WTC11 (cell line): ENCODE data around the gene PHLDA2. TPM values are rescaled to one million over a fixed set of nuclear protein-coding genes. Genes with fewer than 3 reads are reported as not detected.

Source experiments
- ATAC-seq: fragments of 200-7000 bp; cut with Tn5 transposase; 2 replicates; pipeline ENCODE4 v1.10.0; 2021; ENCODE audit warnings: mild to moderate bottlenecking, moderate library complexity
- CTCF ChIA-PET: fragments of 300-600 bp; sonication (Branson Sonifier 250); formaldehyde crosslinking; loops from one replicate; lab custom pipeline; 2021; ENCODE audit warnings: antibody characterized with exemption; lab: Charles Lee
- POLR2A ChIA-PET: fragments of 350-600 bp; sonication (Branson Sonifier 250); formaldehyde crosslinking; loops from one replicate; lab custom pipeline; 2021; ENCODE audit warnings: antibody characterized with exemption; lab: Charles Lee
- DNase-seq: peaks from one replicate; pipeline ENCODE4 v3.0.0; 2021; ENCODE audit warnings: low spot score
- H3K27ac Mint-ChIP-seq: 2 replicates; pipeline ENCODE4 v1.8.0; 2021; ENCODE audit warnings: mixed read lengths
- H3K27me3 Mint-ChIP-seq: 2 replicates; pipeline ENCODE4 v1.8.0; 2021; ENCODE audit warnings: low read depth, mild to moderate bottlenecking, moderate library complexity, mixed read lengths
- H3K36me3 Mint-ChIP-seq: 2 replicates; pipeline ENCODE4 v1.8.0; 2021; ENCODE audit warnings: mixed read lengths
- H3K4me1 Mint-ChIP-seq: 2 replicates; pipeline ENCODE4 v1.8.0; 2022; ENCODE audit warnings: mixed read lengths
- H3K4me3 Mint-ChIP-seq: 2 replicates; pipeline ENCODE4 v1.8.0; 2021; ENCODE audit warnings: mild to moderate bottlenecking, moderate library complexity, mixed read lengths
- H3K9me3 Mint-ChIP-seq: 2 replicates; pipeline ENCODE4 v1.8.0; 2021; ENCODE audit warnings: mixed read lengths
- AFF4 ChIP-seq: sonication (generic); formaldehyde crosslinking; IDR thresholded peaks from 2 replicates; pipeline ENCODE4 v1.8.1; 2023; ENCODE audit warnings: mild to moderate bottlenecking, missing genetic modification reagents, borderline replicate concordance
- ATF1 ChIP-seq: sonication (generic); formaldehyde crosslinking; IDR thresholded peaks from 2 replicates; pipeline ENCODE4 v1.8.1; 2023; ENCODE audit warnings: mild to moderate bottlenecking, moderate library complexity, missing genetic modification reagents
- ATF6 ChIP-seq: sonication (generic); formaldehyde crosslinking; IDR thresholded peaks from 2 replicates; pipeline ENCODE4 v1.8.1; 2023; ENCODE audit warnings: mild to moderate bottlenecking, missing genetic modification reagents
- ETV6 ChIP-seq: sonication (generic); formaldehyde crosslinking; IDR thresholded peaks from 2 replicates; pipeline ENCODE4 v1.8.1; 2022; ENCODE audit warnings: mild to moderate bottlenecking, missing genetic modification reagents
- GRHL2 ChIP-seq: fragments of 250-450 bp; sonication (Bioruptor Pico); IDR thresholded peaks from 2 replicates; pipeline ENCODE4 v1.8.0; 2022; ENCODE audit warnings: mild to moderate bottlenecking, moderate library complexity; ENCODE audit not compliant: insufficient replicate concordance, severe bottlenecking
- GTF2I ChIP-seq: fragments of 250-450 bp; sonication (Bioruptor Pico); conservative IDR thresholded peaks from 2 replicates; pipeline ENCODE4 v1.4.0; 2021; ENCODE audit warnings: mild to moderate bottlenecking
- JAZF1 ChIP-seq: fragments of 250-450 bp; sonication (Bioruptor Pico); IDR thresholded peaks from 2 replicates; pipeline ENCODE4 v1.9.0; 2021; ENCODE audit warnings: moderate library complexity, mild to moderate bottlenecking, inconsistent platforms
- MAX ChIP-seq: sonication (generic); formaldehyde crosslinking; IDR thresholded peaks from 2 replicates; pipeline ENCODE4 v1.8.0; 2022; ENCODE audit warnings: mild to moderate bottlenecking, missing genetic modification reagents
- OVOL2 ChIP-seq: fragments of 250-450 bp; sonication (Bioruptor Pico); IDR thresholded peaks from 2 replicates; pipeline ENCODE4 v1.9.0; 2021; ENCODE audit warnings: mild to moderate bottlenecking, borderline replicate concordance
- SOX15 ChIP-seq: fragments of 250-450 bp; sonication (Bioruptor Pico); IDR thresholded peaks from 2 replicates; pipeline ENCODE4 v1.9.0; 2021; ENCODE audit warnings: mild to moderate bottlenecking
- SP1 ChIP-seq: sonication (generic); formaldehyde crosslinking; conservative IDR thresholded peaks from 2 replicates; pipeline ENCODE4 v1.8.1; 2022; ENCODE audit warnings: missing genetic modification reagents
- STAT6 ChIP-seq: sonication (generic); formaldehyde crosslinking; conservative IDR thresholded peaks from 2 replicates; pipeline ENCODE4 v1.8.1; 2023; ENCODE audit warnings: mild to moderate bottlenecking, low read depth, missing genetic modification reagents, moderate library complexity
- USF2 ChIP-seq: sonication (generic); formaldehyde crosslinking; IDR thresholded peaks from 2 replicates; pipeline ENCODE4 v1.8.1; 2023; ENCODE audit warnings: mild to moderate bottlenecking, missing genetic modification reagents, moderate library complexity
- ZBTB43 ChIP-seq: sonication (generic); formaldehyde crosslinking; IDR thresholded peaks from 2 replicates; pipeline ENCODE4 v1.8.1; 2023; ENCODE audit warnings: mild to moderate bottlenecking, missing genetic modification reagents
- ZNF219 ChIP-seq: sonication (generic); formaldehyde crosslinking; IDR thresholded peaks from 2 replicates; pipeline ENCODE4 v1.8.0; 2023; ENCODE audit warnings: missing genetic modification reagents, mild to moderate bottlenecking, borderline replicate concordance
- ZNF232 ChIP-seq: sonication (generic); formaldehyde crosslinking; IDR thresholded peaks from 2 replicates; pipeline ENCODE4 v1.8.0; 2022; ENCODE audit warnings: mild to moderate bottlenecking, missing genetic modification reagents
- ZNF512 ChIP-seq: sonication (generic); formaldehyde crosslinking; IDR thresholded peaks from 2 replicates; pipeline ENCODE4 v1.8.1; 2022; ENCODE audit warnings: missing genetic modification reagents, borderline replicate concordance
- ZNF532 ChIP-seq: fragments of 250-450 bp; sonication (Bioruptor Pico); IDR thresholded peaks from 2 replicates; pipeline ENCODE4 v1.9.0; 2021; ENCODE audit warnings: mild to moderate bottlenecking, borderline replicate concordance
- ZNF671 ChIP-seq: fragments of 250-450 bp; sonication (Bioruptor Pico); IDR thresholded peaks from 2 replicates; pipeline ENCODE4 v1.8.0; 2021; ENCODE audit warnings: mild to moderate bottlenecking
- total RNA-seq: library from RNA; stranded (reverse); gene quantifications from 3 replicates; pipeline ENCODE4 v1.2.3, GENCODE V29; 2021

The PHLDA2 gene
- total RNA-seq, 1 experiment from 2014 or later: 9.6 TPM

GRCh38 chr11:2968341-2968900, 39.2 kb upstream of the PHLDA2 start (continued):
- no peak for TF ChIP-seq ZBTB43 (CRISPR knock-in tag)
- no peak for TF ChIP-seq ATF6

GRCh38 chr11:2964782-2965181, 35.6 kb upstream of the PHLDA2 start:
- CTCF ChIA-PET: no interaction called here
- Mint-ChIP-seq H3K4me1 (peaks cover 29% of the 10 kb centered on the region), H3K27ac (no peak overlapping the region), H3K9me3 (no peaks in the 10 kb centered on the region), H3K4me3 (no peak overlapping the region), H3K36me3 (peaks cover 83% of the 10 kb centered on the region), H3K27me3 (no peaks in the 10 kb centered on the region; the same call in 1 of the 2 replicates)
- ATAC-seq (no peak), DNase-seq (no peak)
- TF ChIP-seq GTF2I (CRISPR knock-in tag) (no peak), STAT6 (CRISPR knock-in tag) (no peak), ZNF532 (CRISPR knock-in tag) (no peak), ZNF512 (CRISPR knock-in tag) (no peak), SOX15 (CRISPR knock-in tag) (no peak), JAZF1 (CRISPR knock-in tag) (no peak), SP1 (no peak), ZNF232 (no peak), OVOL2 (CRISPR knock-in tag) (no peak), GRHL2 (no peak), AFF4 (CRISPR knock-in tag) (no peak), ZNF219 (CRISPR knock-in tag) (no peak), ZNF671 (CRISPR knock-in tag) (no peak), ATF1 (no peak), USF2 (no peak), MAX (CRISPR knock-in tag) (no peak), ETV6 (no peak)
- POLR2A ChIA-PET: no interaction called here
